CD4-positive, alpha-beta memory T cell (primary cell): ENCODE measurements around the gene BOD1. TPM values are rescaled to one million over a fixed set of nuclear protein-coding genes. Genes with fewer than 3 reads are reported as not detected.

ENCODE experiments used
- CTCF ChIA-PET: fragments of 350-600 bp; sonication (Branson Sonifier 250); formaldehyde crosslinking; loops from one replicate; lab custom pipeline; 2021; ENCODE audit warnings: inconsistent platforms; ENCODE audit not compliant: partially characterized antibody; lab: Charles Lee
- POLR2A ChIA-PET: fragments of 350-600 bp; sonication (Branson Sonifier 250); formaldehyde crosslinking; loops from one replicate; lab custom pipeline; 2021; ENCODE audit not compliant: partially characterized antibody; lab: Charles Lee
- DNase-seq, 5 donors: peaks; one replicate each; pipeline versions ENCODE4 v3.0.0 to v3.0.0-alpha.2; 2020 to 2022; ENCODE audit warnings: mixed read lengths in 1 of 5
- H3K27ac ChIP-seq: one replicate; pipeline ENCODE4 v1.7.0; 2013; ENCODE audit warnings: low read depth, low read length
- H3K27me3 ChIP-seq: 2 replicates; pipeline ENCODE4 v1.7.0; 2013; ENCODE audit warnings: mild to moderate bottlenecking, low read length, moderate library complexity; ENCODE audit not compliant: insufficient read depth
- H3K36me3 ChIP-seq: 2 replicates; pipeline ENCODE4 v1.7.0; 2013; ENCODE audit warnings: mild to moderate bottlenecking, low read length, moderate library complexity; ENCODE audit not compliant: insufficient read depth
- H3K4me1 ChIP-seq: 2 replicates; pipeline ENCODE4 v1.7.0; 2013; ENCODE audit warnings: mild to moderate bottlenecking, low read length, moderate library complexity; ENCODE audit not compliant: insufficient read depth
- H3K4me3 ChIP-seq, 2 donors: one replicate each; pipeline ENCODE4 v1.7.0; 2013; ENCODE audit warnings: low read length in 2 of 2, mild to moderate bottlenecking in 1 of 2
- H3K9me3 ChIP-seq, 2 donors: one replicate each; pipeline ENCODE4 v1.7.0; 2013; ENCODE audit warnings: low read length in 2 of 2, control low read depth in 1 of 2; ENCODE audit not compliant: control insufficient read depth in 1 of 2
- H3K27ac Mint-ChIP-seq, 7 donors: one replicate each; pipeline ENCODE4 v1.8.0; 2020 to 2021; ENCODE audit warnings: mixed read lengths in 7 of 7, mild to moderate bottlenecking in 6 of 7, inconsistent platforms in 3 of 7, moderate library complexity in 3 of 7
- H3K27me3 Mint-ChIP-seq, 2 donors: one replicate each; pipeline ENCODE4 v1.8.0; 2020 to 2021; ENCODE audit warnings: mixed read lengths in 2 of 2
- H3K36me3 Mint-ChIP-seq, 2 donors: one replicate each; pipeline ENCODE4 v1.8.0; 2020 to 2021; ENCODE audit warnings: mixed read lengths in 2 of 2, inconsistent platforms in 1 of 2, mild to moderate bottlenecking in 1 of 2
- H3K4me1 Mint-ChIP-seq, 4 donors: one replicate each; pipeline ENCODE4 v1.8.0; 2020 to 2021; ENCODE audit warnings: mixed read lengths in 4 of 4, mild to moderate bottlenecking in 1 of 4
- H3K4me3 Mint-ChIP-seq, 8 donors: one replicate each; pipeline ENCODE4 v1.8.0; 2020 to 2021; ENCODE audit warnings: mixed read lengths in 8 of 8, mild to moderate bottlenecking in 7 of 8, moderate library complexity in 6 of 8, inconsistent platforms in 3 of 8
- H3K9me3 Mint-ChIP-seq, 8 donors: one replicate each; pipeline ENCODE4 v1.8.0; 2020 to 2021; ENCODE audit warnings: mixed read lengths in 8 of 8, mild to moderate bottlenecking in 5 of 8, inconsistent platforms in 3 of 8, moderate library complexity in 1 of 8
- intact Hi-C: fragments of 100-400 bp; cut with micrococcal nuclease; formaldehyde crosslinking; loops from one replicate; pipeline ENCODE4 v1.15.1; 2023
- polyA plus RNA-seq, 2 donors: library from polyadenylated mRNA; unstranded; fragments of 300-500 nt; fragmentation: Illumina TruSeq; gene quantifications; one replicate each; pipeline ENCODE4 v1.2.3, GENCODE V29; 2021
- total RNA-seq, 2 experiments: library from RNA; stranded (reverse); gene quantifications; one replicate each; pipeline ENCODE4 v1.2.3, GENCODE V29; 2021

Gene BOD1
- total and polyA plus RNA-seq, 4 experiments from 2014 or later, result 11.8 to 38.1 (median 25.1) TPM

- Mint-ChIP-seq H3K4me1 (no peaks in the 10 kb centered on the region), H3K4me3 (no peak overlapping the region), H3K27me3 (peaks cover 8 to 22% of the 10 kb centered on the region in 2 donors), H3K9me3 (peaks cover 0 to 2% (median 0%) of the 10 kb centered on the region in 8 donors), H3K27ac (no peak overlapping the region), H3K36me3 (no peaks in the 10 kb centered on the region)
- ChIA-PET POLR2A (no interaction called here), CTCF (interaction anchor here (1.3 to 1.9 kb wide), 3 partner anchors 30 to 327 kb away, joined by 3 to 5 read pairs (median 4); partner anchors contain the start of gene BOD1)
- no peak for DNase-seq
- no peaks in the 10 kb centered on the region for H3K4me1 ChIP-seq
- no peak overlapping the region for H3K27ac ChIP-seq
- H3K36me3 ChIP-seq, result no peaks in the 10 kb centered on the region
- no peaks in the 10 kb centered on the region for H3K9me3 ChIP-seq
- intact Hi-C loops, result no loop called here
- no peaks in the 10 kb centered on the region for H3K27me3 ChIP-seq
- no peak overlapping the region for H3K4me3 ChIP-seq
Observed at GRCh38 chr5:173645890-173646574, 29.6 kb upstream of the BOD1 start.

DNA sequence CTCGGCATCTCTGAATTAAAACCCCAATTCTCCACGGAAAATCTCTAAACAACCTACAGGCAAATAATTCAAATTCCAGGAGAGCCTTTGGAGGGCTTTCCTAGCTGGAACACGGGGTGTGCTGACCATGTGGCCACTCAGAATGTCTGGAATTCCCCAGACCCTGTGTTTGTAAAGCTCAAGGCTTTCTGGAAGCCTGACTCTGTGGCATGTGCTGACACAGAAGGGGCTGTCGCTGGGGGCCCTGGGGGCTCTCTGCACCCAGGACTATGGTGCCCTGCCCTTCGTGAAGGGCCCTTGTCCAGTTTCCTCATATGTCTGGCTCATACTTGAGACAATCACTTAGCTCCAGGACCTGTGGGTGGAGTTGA lies 29.0 kb upstream of the BOD1 start:
- intact Hi-C loops, result no loop called here
- POLR2A ChIA-PET, result no interaction called here

GRCh38 chr5:173644673-173645436 lies 28.4 kb upstream of the BOD1 start:
- no peaks in the 10 kb centered on the region for H3K4me1 ChIP-seq
- no peaks in the 10 kb centered on the region for H3K36me3 Mint-ChIP-seq
- H3K27me3 Mint-ChIP-seq, result peaks cover 4 to 10% of the 10 kb centered on the region in 2 donors
- H3K27me3 ChIP-seq, result no peaks in the 10 kb centered on the region
- no peaks in the 10 kb centered on the region for H3K9me3 ChIP-seq
- no peak overlapping the region for H3K4me3 Mint-ChIP-seq
- intact Hi-C loops, result no loop called here
- CTCF ChIA-PET, result interaction anchor here (1.3 to 1.9 kb wide), 4 partner anchors 12 to 328 kb away, joined by 3 to 5 read pairs (median 4); partner anchors contain the start of gene BOD1
- H3K27ac Mint-ChIP-seq, result no peak overlapping the region
- POLR2A ChIA-PET, result no interaction called here
- H3K4me1 Mint-ChIP-seq, result peaks cover 0 to 3% (median 0%) of the 10 kb centered on the region in 4 donors
- H3K9me3 Mint-ChIP-seq, result no peaks in the 10 kb centered on the region
- no peak for DNase-seq
- H3K4me3 ChIP-seq, result no peak overlapping the region
- H3K27ac ChIP-seq, result no peak overlapping the region
- H3K36me3 ChIP-seq, result no peaks in the 10 kb centered on the region

More for the DNA sequence above, 29.0 kb upstream of the BOD1 start:
- H3K27me3 ChIP-seq, result no peaks in the 10 kb centered on the region
- Mint-ChIP-seq H3K27me3 (peaks cover 6 to 16% of the 10 kb centered on the region in 2 donors), H3K4me1 (peaks cover 0 to 3% (median 0%) of the 10 kb centered on the region in 4 donors), H3K36me3 (no peaks in the 10 kb centered on the region), H3K4me3 (no peak overlapping the region), H3K9me3 (peaks cover 0 to 2% (median 0%) of the 10 kb centered on the region in 8 donors), H3K27ac (no peak overlapping the region)
- H3K4me3 ChIP-seq, result no peak overlapping the region
- H3K9me3 ChIP-seq, result no peaks in the 10 kb centered on the region
- no peak overlapping the region for H3K27ac ChIP-seq
- H3K4me1 ChIP-seq, result no peaks in the 10 kb centered on the region
- CTCF ChIA-PET, result interaction anchor here (1.3 to 1.9 kb wide), 4 partner anchors 11 to 328 kb away, joined by 3 to 5 read pairs (median 4); partner anchors contain the start of gene BOD1
- no peak for DNase-seq
- no peaks in the 10 kb centered on the region for H3K36me3 ChIP-seq

GRCh38 chr5:173643964-173644363 lies 27.5 kb upstream of the BOD1 start:
- peaks cover 0 to 3% (median 0%) of the 10 kb centered on the region in 4 donors for H3K4me1 Mint-ChIP-seq
- H3K4me1 ChIP-seq, result no peaks in the 10 kb centered on the region
- H3K9me3 ChIP-seq, result no peaks in the 10 kb centered on the region
- CTCF ChIA-PET, result interaction anchor here (1.5 kb wide), 1 partner anchor 13 kb away, joined by 3 read pairs; no protein-coding TSS in a partner anchor
- no peak overlapping the region for H3K4me3 ChIP-seq
- no peaks in the 10 kb centered on the region for H3K36me3 Mint-ChIP-seq
- no peak overlapping the region for H3K27ac Mint-ChIP-seq
- H3K9me3 Mint-ChIP-seq, result no peaks in the 10 kb centered on the region
- H3K4me3 Mint-ChIP-seq, result no peak overlapping the region
- peaks cover 4 to 7% of the 10 kb centered on the region in 2 donors for H3K27me3 Mint-ChIP-seq
- intact Hi-C loops, result no loop called here
- no peaks in the 10 kb centered on the region for H3K36me3 ChIP-seq
- no peak overlapping the region for H3K27ac ChIP-seq
- H3K27me3 ChIP-seq, result no peaks in the 10 kb centered on the region
- DNase-seq, result no peak
- POLR2A ChIA-PET, result no interaction called here

DNA sequence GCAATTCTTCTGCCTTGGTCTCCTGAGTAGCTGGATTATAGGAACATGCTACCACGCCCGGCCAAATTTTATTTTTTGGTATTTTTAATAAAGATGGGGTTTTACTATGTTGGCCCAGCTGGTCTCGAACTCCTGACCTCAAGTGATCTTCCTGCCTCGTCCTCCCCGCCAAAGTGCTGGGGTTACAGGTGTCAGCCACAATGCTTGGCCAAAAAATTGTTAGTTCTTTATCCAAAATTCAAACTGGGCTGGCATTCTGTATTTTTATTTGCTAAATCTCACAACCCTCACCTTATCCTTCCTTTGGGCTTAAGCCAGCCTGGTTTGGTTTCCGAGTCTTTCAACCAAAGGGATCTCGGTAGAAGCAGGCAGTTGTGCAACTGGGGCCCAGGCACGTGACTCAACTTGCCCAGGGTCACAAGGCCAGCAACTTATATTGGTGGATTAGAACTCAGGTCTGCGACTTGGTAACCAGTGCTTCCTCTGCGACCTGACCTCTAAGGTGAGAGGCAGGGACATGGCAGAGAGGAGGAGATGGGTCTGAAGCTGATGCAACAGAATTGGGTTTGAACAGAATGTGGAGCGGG lies 26.5 kb upstream of the BOD1 start:
- Mint-ChIP-seq H3K27me3 (peaks cover 3 to 4% of the 10 kb centered on the region in 2 donors), H3K4me1 (peaks cover 0 to 3% (median 0%) of the 10 kb centered on the region in 4 donors), H3K27ac (peak overlapping the region in 1 of 7 donors; percentile 53), H3K4me3 (no peak overlapping the region), H3K36me3 (no peaks in the 10 kb centered on the region), H3K9me3 (no peaks in the 10 kb centered on the region)
- H3K36me3 ChIP-seq, result no peaks in the 10 kb centered on the region
- no peaks in the 10 kb centered on the region for H3K9me3 ChIP-seq
- ChIA-PET CTCF (interaction anchor here (0.7 to 1.0 kb wide), 2 partner anchors 14 to 84 kb away, joined by 3 read pairs; no protein-coding TSS in a partner anchor), POLR2A (no interaction called here)
- no peaks in the 10 kb centered on the region for H3K4me1 ChIP-seq
- intact Hi-C loops, result no loop called here
- no peak for DNase-seq
- H3K4me3 ChIP-seq, result no peak overlapping the region
- H3K27ac ChIP-seq, result no peak overlapping the region
- no peaks in the 10 kb centered on the region for H3K27me3 ChIP-seq

GRCh38 chr5:173642191-173642816 lies 25.9 kb upstream of the BOD1 start:
- CTCF ChIA-PET, result interaction anchor here (0.7 to 1.0 kb wide), 2 partner anchors 14 to 83 kb away, joined by 3 read pairs; no protein-coding TSS in a partner anchor
- H3K36me3 ChIP-seq, result no peaks in the 10 kb centered on the region
- intact Hi-C loops, result no loop called here

More at GRCh38 chr5:173642191-173642816, 25.9 kb upstream of the BOD1 start:
- no peak overlapping the region for H3K4me3 ChIP-seq
- Mint-ChIP-seq H3K27ac (no peak overlapping the region), H3K4me3 (no peak overlapping the region), H3K4me1 (peaks cover 0 to 7% (median 2%) of the 10 kb centered on the region in 4 donors), H3K27me3 (peaks cover 3 to 4% of the 10 kb centered on the region in 2 donors), H3K9me3 (no peaks in the 10 kb centered on the region), H3K36me3 (no peaks in the 10 kb centered on the region)
- no peaks in the 10 kb centered on the region for H3K27me3 ChIP-seq
- no peak for DNase-seq
- H3K27ac ChIP-seq, result no peak overlapping the region
- H3K9me3 ChIP-seq, result no peaks in the 10 kb centered on the region
- H3K4me1 ChIP-seq, result no peaks in the 10 kb centered on the region
- POLR2A ChIA-PET, result no interaction called here
